HUES48 (cell line): ENCODE results near the gene GMPPA.

Source experiments
- H3K27ac ChIP-seq: one replicate; pipeline ENCODE4 v1.7.0; 2013; ENCODE audit warnings: low read depth, low read length, inconsistent platforms
- H3K27me3 ChIP-seq: 2 replicates; pipeline ENCODE4 v1.6.1; 2013; ENCODE audit warnings: mild to moderate bottlenecking, low read length; ENCODE audit not compliant: control insufficient read depth, insufficient read depth
- H3K36me3 ChIP-seq: 2 replicates; pipeline ENCODE4 v1.6.1; 2013; ENCODE audit warnings: low read length; ENCODE audit not compliant: control insufficient read depth, insufficient read depth
- H3K4me1 ChIP-seq: 2 replicates; pipeline ENCODE4 v1.6.1; 2013; ENCODE audit warnings: mild to moderate bottlenecking, low read length; ENCODE audit not compliant: control insufficient read depth, insufficient read depth
- H3K4me3 ChIP-seq: 2 replicates; pipeline ENCODE4 v1.5.1; 2013; ENCODE audit warnings: mild to moderate bottlenecking, low read depth, low read length
- H3K9ac ChIP-seq: 2 replicates; pipeline ENCODE4 v1.6.1; 2013; ENCODE audit warnings: mild to moderate bottlenecking, low read depth, low read length, moderate library complexity
- H3K9me3 ChIP-seq: 2 replicates; pipeline ENCODE4 v1.6.1; 2013; ENCODE audit warnings: low read length; ENCODE audit not compliant: control insufficient read depth, insufficient read depth

The GMPPA gene

GRCh38 chr2:219514196-219514761 lies 15.6 kb downstream of the GMPPA start, which contains the start of gene ASIC4:
Gene ASIC4, plus strand, starts transcription at chr2:219514482. Its CDS starts 243 bp downstream, at chr2:219514725.
- no peaks in the 10 kb centered on the region for H3K36me3 ChIP-seq
- H3K27me3 ChIP-seq = peaks cover 71% of the 10 kb centered on the region
- peaks cover 29% of the 10 kb centered on the region for H3K4me1 ChIP-seq
- no peaks in the 10 kb centered on the region for H3K9me3 ChIP-seq
- H3K27ac ChIP-seq = no peak within 1 kb of the TSS
- 0 out of 2 replicates have a peak within 1 kb of the TSS, but pooled peaks have one; percentile 1 for H3K4me3 ChIP-seq
- H3K9ac ChIP-seq = no peak within 1 kb of the TSS

GRCh38 chr2:219514836-219515235 lies 16.1 kb downstream of the GMPPA start:
- no peak overlapping the region for H3K27ac ChIP-seq
- H3K9me3 ChIP-seq = no peaks in the 10 kb centered on the region
- no peak overlapping the region for H3K4me3 ChIP-seq
- peaks cover 71% of the 10 kb centered on the region for H3K27me3 ChIP-seq
- H3K9ac ChIP-seq = no peak overlapping the region
- H3K4me1 ChIP-seq = peaks cover 26% of the 10 kb centered on the region
- H3K36me3 ChIP-seq = no peaks in the 10 kb centered on the region

GRCh38 chr2:219515874-219516629 lies 17.4 kb downstream of the GMPPA start:
- H3K4me1 ChIP-seq = peaks cover 26% of the 10 kb centered on the region

GRCh38 chr2:219516888-219517287 lies 18.2 kb downstream of the GMPPA start:
- H3K4me1 ChIP-seq = peaks cover 29% of the 10 kb centered on the region
- H3K27me3 ChIP-seq = peaks cover 64% of the 10 kb centered on the region
- H3K27ac ChIP-seq = no peak overlapping the region
- H3K4me3 ChIP-seq = no peak overlapping the region
- H3K9ac ChIP-seq = no peak overlapping the region
- no peaks in the 10 kb centered on the region for H3K36me3 ChIP-seq
- H3K9me3 ChIP-seq = no peaks in the 10 kb centered on the region

More at GRCh38 chr2:219515874-219516629, 17.4 kb downstream of the GMPPA start:
- Histone ChIP-seq H3K9ac (no peak overlapping the region), H3K27ac (no peak overlapping the region), H3K4me3 (no peak overlapping the region), H3K36me3 (no peaks in the 10 kb centered on the region), H3K9me3 (no peaks in the 10 kb centered on the region), H3K27me3 (peaks cover 66% of the 10 kb centered on the region)

- no peaks in the 10 kb centered on the region for H3K36me3 ChIP-seq
- H3K9ac ChIP-seq = no peak overlapping the region
- no peak overlapping the region for H3K4me3 ChIP-seq
- no peak overlapping the region for H3K27ac ChIP-seq
- peaks cover 22% of the 10 kb centered on the region for H3K4me1 ChIP-seq
- peaks cover 51% of the 10 kb centered on the region for H3K27me3 ChIP-seq
- no peaks in the 10 kb centered on the region for H3K9me3 ChIP-seq
Measured at GRCh38 chr2:219517954-219518778, 19.5 kb downstream of the GMPPA start.

- no peaks in the 10 kb centered on the region for H3K36me3 ChIP-seq
- no peak overlapping the region for H3K27ac ChIP-seq
- no peak overlapping the region for H3K4me3 ChIP-seq
- H3K4me1 ChIP-seq = peaks cover 18% of the 10 kb centered on the region
- H3K9ac ChIP-seq = no peak overlapping the region
- H3K9me3 ChIP-seq = no peaks in the 10 kb centered on the region
- H3K27me3 ChIP-seq = peaks cover 38% of the 10 kb centered on the region
Measured at GRCh38 chr2:219519526-219519916, 20.8 kb downstream of the GMPPA start.

GRCh38 chr2:219520079-219520478 lies 21.4 kb downstream of the GMPPA start:
- no peak overlapping the region for H3K27ac ChIP-seq

GRCh38 chr2:219521066-219521880 lies 22.6 kb downstream of the GMPPA start:
- no peaks in the 10 kb centered on the region for H3K36me3 ChIP-seq

More at GRCh38 chr2:219520079-219520478, 21.4 kb downstream of the GMPPA start:
- no peak overlapping the region for H3K4me3 ChIP-seq
- H3K27me3 ChIP-seq = peaks cover 34% of the 10 kb centered on the region
- H3K9ac ChIP-seq = no peak overlapping the region
- H3K4me1 ChIP-seq = peaks cover 18% of the 10 kb centered on the region
- no peaks in the 10 kb centered on the region for H3K36me3 ChIP-seq
- H3K9me3 ChIP-seq = no peaks in the 10 kb centered on the region

GRCh38 chr2:219522111-219523030 lies 23.7 kb downstream of the GMPPA start:
- H3K4me3 ChIP-seq = peak overlapping the region; percentile 62
- peaks cover 21% of the 10 kb centered on the region for H3K27me3 ChIP-seq
- H3K9me3 ChIP-seq = no peaks in the 10 kb centered on the region
- H3K27ac ChIP-seq = peak overlapping the region; percentile 46
- no peaks in the 10 kb centered on the region for H3K36me3 ChIP-seq
- peaks cover 18% of the 10 kb centered on the region for H3K4me1 ChIP-seq
- H3K9ac ChIP-seq = no peak overlapping the region

More at GRCh38 chr2:219521066-219521880, 22.6 kb downstream of the GMPPA start:
- H3K27ac ChIP-seq = peak overlapping the region; percentile 46
- no peak overlapping the region; the same call in 1 of the 2 replicates for H3K4me3 ChIP-seq
- H3K4me1 ChIP-seq = peaks cover 18% of the 10 kb centered on the region
- H3K9me3 ChIP-seq = no peaks in the 10 kb centered on the region
- H3K9ac ChIP-seq = no peak overlapping the region
- peaks cover 23% of the 10 kb centered on the region for H3K27me3 ChIP-seq
